ENCODE results near the gene INHBB.
"Not testable (repeated sequence)": the region's sequence is repeated elsewhere in the genome, so short reads cannot be mapped to it uniquely, and the experiment has no call there.

INHBB gene

GRCh38 chr2:120346026-120346666, at the start of gene INHBB:
Gene INHBB, plus strand, starts transcription at chr2:120346136. Its CDS starts 53 bp downstream, at chr2:120346189.
- DNase-seq: no peak

DNA sequence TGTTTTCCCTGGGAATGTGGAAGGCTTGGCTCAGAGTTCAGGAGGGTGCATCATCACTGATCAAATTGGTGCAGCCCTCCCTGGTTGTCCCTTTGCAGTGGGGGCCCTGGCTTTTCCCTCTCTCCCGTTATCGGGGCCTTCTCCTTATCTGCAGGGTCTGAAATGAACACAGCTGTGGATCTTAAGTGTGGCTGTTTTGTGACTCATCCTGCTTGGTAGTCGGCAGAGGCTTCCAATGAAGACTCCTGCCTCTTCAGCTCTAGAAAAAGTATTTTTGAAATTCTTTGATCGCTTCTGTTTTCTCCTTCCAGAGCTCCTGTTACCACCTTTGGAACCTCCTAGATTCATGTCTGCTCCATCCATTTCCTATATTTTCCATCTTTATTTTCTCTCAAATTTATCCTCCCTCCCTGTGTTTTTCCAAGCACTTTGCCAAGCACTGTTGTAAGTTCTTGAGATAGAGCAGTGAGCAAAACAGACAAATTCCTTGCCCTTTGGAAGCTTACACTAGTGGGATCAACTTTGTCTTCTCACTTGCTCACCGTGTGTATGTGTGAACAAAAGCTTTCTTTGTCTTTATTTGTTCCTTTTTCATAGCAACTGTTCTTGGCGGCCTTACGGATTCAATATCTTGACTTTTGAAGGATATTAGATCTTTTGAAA, 47.6 kb upstream of the INHBB start:
- no peak for DNase-seq

DNA sequence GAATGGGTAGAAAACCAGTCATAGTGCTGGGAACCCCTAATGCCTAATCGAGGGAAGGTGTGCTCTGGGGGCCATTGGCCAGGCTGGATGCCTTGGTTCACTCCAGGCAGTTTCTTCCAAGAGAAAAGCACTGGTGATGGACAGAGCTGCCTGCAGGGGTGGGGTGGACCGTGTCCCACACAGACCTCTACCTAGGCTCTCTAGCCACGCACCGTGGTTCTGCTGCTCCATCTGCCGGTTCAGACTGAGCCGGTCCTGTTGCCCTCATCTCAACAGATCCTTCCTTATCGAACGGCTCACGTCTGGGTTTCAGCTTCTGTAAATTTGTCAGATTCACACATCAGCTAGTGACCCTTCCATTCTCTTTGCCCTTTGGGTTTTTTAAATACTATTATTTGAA, 46.9 kb upstream of the INHBB start:
- DNase-seq: no peak

DNA sequence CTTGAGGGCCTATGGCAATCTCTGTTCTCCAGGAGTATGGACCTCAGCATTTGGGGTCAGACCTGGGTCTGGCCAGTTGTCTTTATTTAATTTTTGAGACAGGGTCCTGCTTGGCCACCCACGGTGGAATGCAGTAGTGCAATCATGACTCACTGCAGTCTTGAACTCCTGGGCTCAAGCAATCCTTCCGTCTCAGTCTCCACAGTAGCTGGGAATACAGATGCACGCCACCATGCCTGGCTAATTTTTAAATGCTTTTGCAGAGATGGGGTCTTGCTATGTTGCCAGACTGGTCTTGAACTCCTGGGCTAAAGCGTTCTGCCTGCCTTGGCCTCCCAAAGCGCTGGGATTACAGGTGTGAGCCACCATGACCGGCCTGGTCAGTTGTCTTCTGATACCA, 46.4 kb upstream of the INHBB start:
- no peak for DNase-seq

DNA sequence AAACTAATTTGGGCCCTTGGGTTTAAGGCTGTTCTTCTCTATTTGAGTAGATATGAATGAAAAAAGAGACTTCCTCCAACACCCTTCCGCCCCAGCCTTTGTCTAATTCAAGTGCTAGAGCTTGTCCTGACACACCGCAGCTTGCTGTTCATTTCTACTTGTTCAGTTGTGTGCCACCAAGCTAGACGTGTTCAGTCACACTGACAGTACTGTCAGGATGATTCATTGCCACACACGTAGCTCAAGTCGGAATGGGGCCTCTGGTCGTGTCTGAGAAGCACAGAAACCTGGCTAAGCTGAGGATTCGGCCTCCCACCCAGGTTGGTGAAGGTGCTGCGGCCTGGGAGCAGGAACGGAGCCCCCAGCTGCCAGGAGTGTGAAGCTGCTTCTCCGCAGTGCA, 45.6 kb upstream of the INHBB start:
- no peak for DNase-seq

DNA sequence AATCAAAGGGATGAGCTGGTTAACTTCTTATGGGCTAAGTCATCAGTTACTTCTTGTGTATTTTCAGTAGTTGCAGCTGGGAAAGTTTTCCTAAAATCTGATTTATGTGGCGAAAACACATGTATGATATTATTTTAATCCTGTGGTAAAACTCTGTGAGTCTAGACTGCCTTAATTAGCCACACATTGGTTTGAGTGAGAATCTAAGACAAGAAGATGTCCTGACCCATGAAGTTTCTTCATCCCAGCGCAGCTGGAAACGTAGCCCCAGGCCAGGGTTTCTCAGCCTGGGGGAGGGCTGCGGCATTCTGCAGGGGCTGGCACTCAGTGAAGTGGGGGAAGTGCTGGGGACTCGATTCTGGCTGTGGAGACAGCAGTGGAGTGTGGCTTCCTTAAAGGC, 44.7 kb upstream of the INHBB start:
- no peak for DNase-seq

- DNase-seq: no peak
These were observed 43.6 kb upstream of the INHBB start for GRCh38 chr2:120302301-120302700.

DNA sequence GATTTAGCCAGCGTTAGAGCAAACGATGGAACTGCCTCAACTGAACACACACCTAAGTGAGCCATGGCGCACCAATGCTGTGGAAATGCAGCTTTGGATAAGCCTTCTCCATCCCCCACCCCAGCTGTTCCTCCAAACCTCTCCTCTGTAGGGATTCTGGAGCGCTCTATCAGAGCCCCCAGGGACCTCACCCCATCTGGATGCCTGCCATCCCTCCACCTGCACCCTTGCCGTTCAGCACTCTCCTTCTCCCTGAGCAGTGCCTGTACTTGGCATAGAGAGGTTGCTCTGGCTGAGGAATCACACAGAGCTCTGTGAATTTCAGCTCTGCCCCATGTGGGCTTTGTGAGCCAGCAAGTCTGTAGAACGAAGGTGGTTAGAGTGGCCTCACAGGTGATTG, 42.8 kb upstream of the INHBB start:
- DNase-seq: no peak

GRCh38 chr2:120305296-120305695, 40.6 kb upstream of the INHBB start:
- no peak for DNase-seq

GRCh38 chr2:120305937-120306490, 39.9 kb upstream of the INHBB start:
- DNase-seq: no peak

GRCh38 chr2:120307482-120307881, 38.5 kb upstream of the INHBB start:
- DNase-seq: no peak

- no peak for DNase-seq
These were observed 37.7 kb upstream of the INHBB start for GRCh38 chr2:120308038-120308910.

- no peak for DNase-seq
These were observed 35.8 kb upstream of the INHBB start for GRCh38 chr2:120310136-120310535.

DNA sequence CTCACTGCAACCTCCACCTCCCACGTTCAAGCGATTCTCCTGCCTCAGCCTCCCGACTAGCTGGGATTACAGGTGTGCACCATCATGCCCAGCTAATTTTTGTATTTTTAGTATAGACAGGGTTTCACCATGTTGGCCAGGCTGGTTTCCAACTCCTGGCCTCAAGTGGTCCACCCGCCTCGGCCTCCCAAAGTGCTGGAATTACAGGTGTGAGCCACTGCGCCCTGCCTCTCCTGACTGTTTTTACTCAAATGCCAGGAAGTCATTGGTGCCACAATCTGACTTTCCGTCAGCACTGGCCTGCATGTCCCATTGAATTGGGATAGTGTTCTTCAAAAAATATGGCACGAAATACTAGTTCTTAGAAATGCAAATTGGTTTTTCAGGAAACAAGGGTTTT, 35.1 kb upstream of the INHBB start:
- not testable (repeated sequence) for DNase-seq

DNA sequence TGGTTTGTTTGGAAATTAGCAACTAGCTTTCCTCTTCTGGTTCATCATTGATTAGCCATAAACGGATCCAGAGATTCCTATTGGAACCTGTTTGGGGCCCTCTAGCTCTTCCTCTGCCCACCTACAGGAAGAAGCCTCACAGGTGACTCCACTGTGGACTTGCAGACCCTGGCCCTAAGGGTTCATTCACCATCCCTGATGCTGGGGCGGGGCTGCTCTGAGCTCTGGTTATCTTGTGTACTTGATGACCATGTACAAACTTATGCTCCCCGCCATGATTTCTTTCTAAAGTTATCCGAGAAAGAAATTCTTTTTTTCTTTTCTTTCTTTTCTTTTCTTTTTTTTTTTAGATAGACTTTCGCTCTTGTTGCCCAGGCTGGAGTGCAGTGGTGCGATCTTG, 33.9 kb upstream of the INHBB start:
- DNase-seq: no peak

- peak; percentile 91 for DNase-seq
These were observed 32.9 kb upstream of the INHBB start for GRCh38 chr2:120312860-120313694.

- no peak for DNase-seq
These were observed 32.0 kb upstream of the INHBB start for GRCh38 chr2:120313695-120314615.

GRCh38 chr2:120314690-120315366, 31.1 kb upstream of the INHBB start:
- peak; percentile 53 for DNase-seq

DNA sequence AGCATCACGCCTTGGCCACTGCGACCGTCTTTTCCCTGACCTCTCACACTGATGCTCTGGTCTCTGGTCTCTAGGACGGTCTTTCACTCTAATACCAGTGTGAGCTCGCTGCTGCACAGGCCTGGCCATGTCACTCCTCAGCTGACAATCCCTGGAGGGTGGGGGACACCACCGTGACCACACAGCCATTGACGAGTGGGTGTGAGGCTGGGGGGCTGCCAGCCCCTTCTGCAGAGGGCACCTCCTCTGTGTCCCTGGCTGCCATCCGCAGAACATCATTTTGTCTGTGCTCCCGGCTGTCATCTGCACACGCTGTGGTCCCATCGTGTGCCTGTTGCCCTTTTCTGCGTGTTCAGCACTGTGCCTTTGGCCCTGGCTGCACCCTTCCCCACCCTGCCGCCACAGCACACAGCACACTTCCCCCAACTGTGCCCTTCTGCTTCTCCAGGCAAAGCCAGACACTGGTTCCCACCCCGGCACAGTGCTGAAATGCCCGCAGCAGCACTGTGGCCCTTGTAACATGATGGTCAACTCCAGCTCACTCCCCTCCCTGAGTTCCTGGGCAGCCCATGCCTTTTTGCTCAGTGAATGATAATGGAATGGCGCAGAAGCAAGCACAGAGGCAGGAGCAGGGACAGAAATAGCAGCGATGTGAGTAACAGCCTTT, 30.4 kb upstream of the INHBB start:
- no peak for DNase-seq

DNA sequence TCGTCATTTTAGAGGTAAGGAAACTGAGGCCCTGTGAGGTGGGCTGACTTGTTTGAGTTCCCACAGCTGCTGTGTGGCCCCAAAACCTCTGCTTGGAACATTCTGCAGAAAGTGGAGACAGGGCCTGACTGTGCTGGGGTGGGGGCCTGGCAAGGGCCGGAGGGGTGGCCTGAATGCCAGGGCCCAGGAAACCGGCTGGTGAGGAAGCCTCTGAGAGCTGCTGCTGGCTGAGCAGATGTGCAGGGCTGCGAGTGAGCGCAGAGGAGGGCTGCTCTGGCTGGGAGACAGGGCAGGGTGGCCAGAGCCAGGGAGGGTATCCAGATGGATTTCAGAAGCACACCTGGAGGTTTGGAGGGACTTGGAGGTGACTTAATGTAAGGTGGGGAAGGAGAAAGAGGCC, 29.9 kb upstream of the INHBB start:
- DNase-seq: no peak

Data from femur (tissue), 1 donor.